COR-L47 (cell line): ENCODE data around the gene CUL9.

Source experiments
- DNase-seq: peaks from one replicate; lab custom pipeline; 2025; lab: John Stamatoyannopoulos, UW

Gene CUL9

GRCh38 chr6:43229803-43230620, 48.0 kb downstream of the CUL9 start:
- no peak for DNase-seq

- no peak for DNase-seq
Observed at GRCh38 chr6:43231053-43231452, 49.1 kb downstream of the CUL9 start.

GRCh38 chr6:43231735-43232450, 49.9 kb downstream of the CUL9 start:
- no peak for DNase-seq

DNA sequence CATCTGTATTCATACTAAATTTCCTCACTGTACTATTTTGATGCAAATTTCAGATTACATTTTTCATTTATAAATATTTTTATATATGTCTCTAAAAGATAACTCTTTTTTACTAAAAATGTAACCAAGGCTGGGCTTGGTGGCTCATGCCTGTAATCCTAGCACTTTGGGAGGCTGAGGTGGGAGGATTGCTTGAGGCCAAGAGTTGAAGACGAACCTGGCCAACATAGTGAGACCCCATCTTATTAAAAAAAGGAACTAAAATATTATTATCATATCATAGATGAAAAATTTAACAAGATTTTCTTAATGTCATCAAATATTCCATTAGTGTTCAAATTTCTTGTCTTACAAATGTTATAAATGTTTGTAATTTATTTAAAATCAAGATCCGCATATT, 53.8 kb downstream of the CUL9 start:
- DNase-seq = no peak

GRCh38 chr6:43239054-43239453, 57.1 kb downstream of the CUL9 start:
- no peak for DNase-seq

DNA sequence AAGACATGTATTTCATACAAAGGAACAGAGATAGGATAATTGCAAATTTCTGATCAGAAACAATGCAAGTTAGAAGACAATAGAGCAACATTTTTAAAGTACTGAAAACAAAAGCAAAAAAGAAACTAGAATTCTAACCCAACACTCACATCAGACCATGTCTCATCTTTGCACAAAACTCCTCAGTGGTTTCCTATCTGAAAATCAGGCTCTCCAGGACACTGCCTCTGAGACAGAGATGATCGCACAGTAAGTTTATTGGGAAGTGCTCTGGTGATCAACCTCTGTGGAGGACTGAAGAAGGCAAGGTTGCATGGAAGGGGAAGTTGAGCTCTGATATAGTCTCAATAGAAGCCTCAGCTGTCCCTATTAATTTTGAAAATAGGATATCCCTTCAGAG, 59.0 kb downstream of the CUL9 start:
- DNase-seq = no peak

DNA sequence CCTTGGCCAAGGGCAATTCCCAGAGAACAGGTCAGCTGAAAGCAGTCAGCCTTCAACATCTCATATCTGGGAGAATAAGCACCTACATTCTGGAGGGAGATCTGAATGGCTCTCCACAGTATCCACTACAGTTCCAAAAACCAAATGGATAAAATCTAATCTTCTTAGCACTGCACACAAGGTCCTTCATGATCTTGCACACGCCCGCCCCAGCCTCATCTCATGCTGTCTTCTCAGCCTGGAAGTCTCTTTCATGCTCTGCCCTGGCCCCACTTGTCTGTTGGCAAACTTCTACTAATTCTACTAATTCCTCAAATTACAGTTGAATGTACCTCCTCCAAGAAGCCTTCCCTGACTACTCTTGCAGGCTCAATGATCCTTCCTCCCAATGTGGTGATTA, 59.5 kb downstream of the CUL9 start:
- no peak for DNase-seq

DNA sequence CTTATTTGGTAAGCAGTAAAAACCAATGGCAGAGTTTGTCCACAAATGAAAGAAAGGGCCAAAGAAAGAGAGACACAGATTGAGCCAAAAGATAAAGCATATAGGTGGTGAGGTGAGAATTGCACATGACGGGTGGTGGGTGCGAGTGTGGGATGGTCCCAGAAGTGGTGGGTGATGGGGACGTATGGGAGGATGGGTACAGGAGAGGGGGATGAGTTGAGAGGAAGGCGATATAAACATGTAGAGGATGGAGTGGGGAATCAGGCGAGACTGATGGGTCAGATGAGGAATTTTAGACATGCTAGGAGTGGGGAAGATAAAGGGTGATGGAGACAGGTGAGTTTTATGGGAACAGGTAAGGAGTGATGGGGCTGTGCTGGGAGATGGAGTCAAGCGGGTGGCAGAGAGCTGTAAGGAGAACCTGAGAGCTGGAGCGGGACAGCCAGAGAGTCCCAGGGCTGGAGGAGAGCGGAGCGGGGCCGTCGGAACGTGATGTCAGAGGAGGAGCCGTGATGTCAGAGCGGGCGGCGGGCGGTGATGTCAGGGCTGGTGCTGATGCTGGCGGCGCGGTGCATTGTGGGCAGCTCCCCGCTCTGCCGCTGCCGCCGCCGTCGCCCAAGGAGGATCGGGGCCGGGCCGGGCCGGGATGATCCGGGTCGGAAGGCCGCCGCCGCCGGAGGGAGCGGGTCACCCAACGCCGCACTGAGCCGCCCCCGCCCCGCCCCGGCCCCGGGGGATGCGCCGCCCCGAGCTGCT, 61.1 kb downstream of the CUL9 start, which contains the start of gene TTBK1:
Gene TTBK1, plus strand, starts transcription at position 574 of the 756 bp plus-strand sequence. CDS start 3,180 bp downstream, outside the sequence.
- peak; percentile 50 for DNase-seq

GRCh38 chr6:43243664-43244321, 61.8 kb downstream of the CUL9 start:
- peak; percentile 29 for DNase-seq

- no peak for DNase-seq
Observed at GRCh38 chr6:43246301-43247113, 64.5 kb downstream of the CUL9 start.

DNA sequence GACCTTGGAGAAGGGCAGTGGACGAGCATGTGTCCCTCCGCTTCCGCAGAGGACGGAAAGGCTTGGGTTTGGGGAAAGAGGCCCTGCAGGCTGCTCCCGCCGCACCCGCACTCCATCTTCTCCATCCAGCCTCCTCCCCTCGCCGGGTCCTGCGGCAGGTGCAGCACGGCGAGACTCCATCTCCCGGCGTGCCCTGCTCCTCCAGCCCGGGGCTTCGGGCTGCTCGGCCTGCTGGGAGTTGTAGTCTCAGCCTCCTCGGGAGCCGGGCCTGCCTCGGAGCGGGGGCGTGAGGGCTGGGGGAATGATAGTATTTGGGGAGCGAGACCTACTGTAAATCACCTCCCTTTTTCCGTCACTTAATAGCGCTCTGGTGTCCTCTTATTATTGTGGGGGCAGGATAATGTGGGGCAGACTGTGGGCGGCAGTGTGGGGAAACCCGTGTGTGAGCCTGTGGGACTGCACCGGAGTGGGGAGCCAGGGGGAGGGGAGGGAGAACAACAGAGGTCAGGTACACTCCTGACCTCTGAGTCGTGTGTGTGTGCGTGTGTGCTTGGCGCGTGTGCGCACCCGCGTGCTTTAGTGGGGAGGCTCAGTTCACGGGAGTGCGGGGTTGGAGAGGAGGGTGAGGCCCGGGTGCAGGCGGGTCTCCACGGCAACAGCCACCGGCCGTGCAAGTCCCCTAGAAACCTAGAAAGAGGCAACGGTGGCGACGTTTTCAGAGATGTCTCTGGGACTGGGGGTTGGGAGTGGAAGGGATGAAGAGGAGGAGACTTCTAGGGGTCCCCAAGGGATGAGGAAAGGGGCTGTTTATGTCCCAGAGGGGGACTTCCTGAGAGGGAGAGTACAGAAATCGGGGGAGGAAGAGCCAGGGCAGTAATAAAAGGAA, 65.4 kb downstream of the CUL9 start:
- peak; percentile 52 for DNase-seq

DNA sequence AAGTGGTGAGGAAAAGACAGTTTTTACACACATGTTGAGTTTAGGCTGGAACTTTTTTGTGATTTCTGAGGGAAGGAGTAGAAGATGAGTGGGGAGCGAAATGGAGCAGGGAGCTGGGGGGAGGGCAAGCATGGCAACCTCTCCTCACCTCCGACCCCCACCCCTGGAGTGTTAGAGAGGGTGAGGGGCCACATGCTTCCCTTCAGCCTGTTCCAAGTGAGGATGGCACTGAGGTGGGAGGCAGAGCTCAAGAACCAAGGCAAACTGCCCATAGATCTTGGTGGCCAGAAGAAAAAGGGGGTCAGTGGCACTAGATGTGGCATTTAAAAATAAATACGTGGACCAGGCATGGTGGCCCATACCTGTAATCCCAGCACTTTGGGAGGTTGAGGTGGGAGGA, 66.1 kb downstream of the CUL9 start:
- DNase-seq = no peak

DNA sequence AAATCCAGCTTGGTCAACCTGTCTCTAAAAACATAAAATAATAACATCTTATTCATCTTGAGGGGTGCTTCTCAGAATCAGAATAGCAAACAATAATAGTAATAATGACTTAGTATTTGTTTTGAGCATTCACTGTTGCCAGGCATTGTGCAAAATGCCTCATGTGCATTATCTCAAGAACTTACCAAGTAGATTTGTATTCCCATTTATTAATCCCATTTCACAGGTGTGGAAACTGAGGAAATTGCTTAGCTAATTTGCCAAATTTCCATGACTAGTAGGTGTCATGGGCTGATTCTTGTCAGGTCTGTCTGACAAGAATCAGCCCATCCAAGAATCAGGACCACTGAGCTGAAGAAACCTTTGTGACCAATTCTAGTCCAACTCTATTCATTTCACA, 66.8 kb downstream of the CUL9 start:
- no peak for DNase-seq

GRCh38 chr6:43250992-43251373, 69.0 kb downstream of the CUL9 start:
- DNase-seq = no peak

DNA sequence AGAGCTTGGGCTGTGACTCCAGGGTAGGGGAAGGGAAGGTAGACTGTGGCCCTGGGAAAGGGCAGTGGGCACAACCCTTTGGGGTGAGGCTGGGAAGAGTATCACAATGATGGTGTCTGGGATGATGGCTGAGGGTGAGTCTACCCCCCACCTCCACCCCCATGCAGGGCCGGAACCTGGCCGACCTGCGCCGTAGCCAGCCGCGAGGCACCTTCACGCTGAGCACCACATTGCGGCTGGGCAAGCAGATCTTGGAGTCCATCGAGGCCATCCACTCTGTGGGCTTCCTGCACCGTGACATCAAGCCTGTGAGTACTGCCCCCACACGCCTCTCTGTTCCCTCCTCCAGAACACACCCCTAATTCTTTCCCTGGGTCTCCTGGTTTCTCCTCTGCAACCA, 71.4 kb downstream of the CUL9 start:
- no peak for DNase-seq

DNA sequence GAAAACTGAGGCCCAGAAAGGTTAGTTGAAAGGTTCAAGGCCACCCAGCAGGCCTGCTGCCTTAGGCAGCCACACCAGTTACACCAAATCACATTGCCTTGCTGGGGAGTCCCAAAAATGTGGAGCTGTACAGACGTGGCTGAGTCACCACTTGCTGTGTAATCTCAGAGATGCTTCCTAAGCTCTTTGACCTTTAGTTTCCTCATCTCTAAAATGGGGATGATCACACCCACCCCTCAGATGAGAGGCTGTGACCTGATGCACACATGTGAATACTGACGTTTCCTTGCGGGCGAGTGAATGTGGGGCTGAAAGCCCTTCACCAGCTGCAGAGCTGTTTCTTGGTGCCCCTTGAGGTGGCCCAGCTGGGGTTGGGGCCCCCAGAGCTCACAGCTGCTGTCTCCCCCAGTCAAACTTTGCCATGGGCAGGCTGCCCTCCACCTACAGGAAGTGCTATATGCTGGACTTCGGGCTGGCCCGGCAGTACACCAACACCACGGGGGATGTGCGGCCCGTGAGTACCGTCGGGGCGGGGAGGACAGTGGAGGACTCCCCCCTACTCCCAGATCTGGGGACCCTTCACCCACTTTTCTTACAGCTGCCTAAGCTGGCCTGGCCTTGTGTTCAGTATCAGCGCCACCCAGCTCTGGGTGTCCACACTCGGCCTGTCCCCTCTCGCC, 72.3 kb downstream of the CUL9 start:
- DNase-seq = no peak

- no peak for DNase-seq
Observed at GRCh38 chr6:43254846-43255245, 72.8 kb downstream of the CUL9 start.

GRCh38 chr6:43255408-43256054, 73.5 kb downstream of the CUL9 start:
- DNase-seq = no peak
